ENCODE results near the gene ATP8A1.
A peak's percentile ranks its signal among the peaks of the same experiment; 100 is the strongest.

The ATP8A1 gene

DNA sequence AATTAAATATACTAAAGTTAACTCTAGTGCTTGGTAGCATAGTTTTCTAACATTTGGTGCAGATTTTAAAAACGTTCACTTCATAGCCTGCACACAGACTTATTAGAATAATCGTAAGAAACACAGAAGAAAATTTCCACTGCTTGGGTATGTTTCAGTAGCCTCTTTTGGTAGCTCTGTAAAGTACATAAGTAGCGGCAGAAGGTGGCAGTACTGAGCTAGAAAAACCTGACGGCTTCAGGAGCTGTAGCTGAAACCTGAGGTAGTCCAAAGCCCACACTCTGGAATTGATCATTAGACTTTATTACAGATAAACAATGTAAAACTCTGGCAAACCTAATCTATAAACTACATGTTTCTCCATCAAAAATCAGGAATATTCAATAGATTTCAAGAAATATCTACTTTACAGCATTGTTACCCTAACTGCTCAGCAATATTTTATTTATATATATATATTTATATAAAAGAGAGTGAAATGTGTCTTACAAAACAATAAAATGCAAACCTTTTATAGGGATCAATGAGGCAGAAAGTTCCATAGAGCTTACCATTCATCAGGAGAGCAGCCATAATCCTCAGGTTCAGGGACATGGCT lies 88.2 kb downstream of the ATP8A1 start:
- DNase-seq (ENCODE audit: low read depth): peak; percentile 27

DNA sequence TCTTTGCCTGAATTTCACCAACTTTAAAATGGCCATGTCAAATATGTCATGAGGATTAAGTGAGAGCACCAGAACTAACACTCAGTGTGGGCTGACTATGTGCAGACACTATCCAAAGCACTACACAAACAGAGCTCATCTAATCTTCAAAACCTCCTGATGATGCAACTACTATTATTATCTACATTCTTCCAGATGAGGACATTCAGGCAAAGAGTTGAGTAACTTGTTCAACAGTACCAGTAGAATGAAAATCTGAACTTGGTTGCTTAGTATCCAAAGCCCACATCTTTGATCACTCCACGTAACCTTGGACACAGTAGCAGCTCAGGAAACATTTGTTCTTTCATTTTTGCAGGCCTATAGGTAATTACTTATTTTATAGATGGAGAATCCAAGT lies 90.1 kb downstream of the ATP8A1 start:
- no peak for DNase-seq (ENCODE audit: low read depth)

DNA sequence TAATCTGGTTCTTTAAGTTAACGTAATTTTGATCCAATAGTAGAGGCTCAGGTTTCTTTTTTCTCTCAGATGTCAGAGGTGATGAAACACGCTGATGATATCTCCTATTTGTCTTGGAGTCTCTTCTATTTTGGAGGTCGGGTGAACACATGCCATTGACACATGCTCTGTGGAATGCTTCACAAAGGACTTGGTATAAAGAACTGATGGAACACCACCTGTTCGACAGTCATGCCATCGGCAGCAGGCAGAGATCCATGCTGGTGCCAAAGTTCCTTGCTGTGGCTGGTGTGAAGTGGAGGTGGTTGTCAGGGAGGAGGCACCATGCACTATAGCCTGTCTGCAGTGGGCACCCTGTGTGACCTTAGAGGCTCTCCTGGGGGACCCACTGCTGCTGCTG lies 94.9 kb downstream of the ATP8A1 start:
- no peak for DNase-seq (ENCODE audit: low read depth)

DNA sequence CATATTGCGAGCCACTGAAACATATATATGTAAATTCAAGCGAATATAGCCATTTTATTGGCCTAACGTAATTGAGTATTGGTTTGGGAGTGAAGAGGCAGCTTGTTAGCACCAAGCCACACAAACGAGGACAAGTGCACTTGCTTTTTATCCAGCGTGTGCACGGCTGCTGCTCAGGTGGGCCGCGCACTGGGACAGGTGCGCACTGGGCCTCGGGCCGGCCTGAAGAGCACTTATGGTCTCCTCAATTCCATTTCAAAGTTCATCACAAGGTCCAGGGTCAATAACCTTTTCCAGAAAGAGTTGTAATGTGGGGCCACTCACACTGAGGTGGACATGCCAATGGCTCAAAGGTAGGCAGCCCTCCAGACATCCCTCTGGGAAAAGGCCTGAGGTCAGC lies 95.9 kb downstream of the ATP8A1 start:
- DNase-seq (ENCODE audit: low read depth): no peak

DNA sequence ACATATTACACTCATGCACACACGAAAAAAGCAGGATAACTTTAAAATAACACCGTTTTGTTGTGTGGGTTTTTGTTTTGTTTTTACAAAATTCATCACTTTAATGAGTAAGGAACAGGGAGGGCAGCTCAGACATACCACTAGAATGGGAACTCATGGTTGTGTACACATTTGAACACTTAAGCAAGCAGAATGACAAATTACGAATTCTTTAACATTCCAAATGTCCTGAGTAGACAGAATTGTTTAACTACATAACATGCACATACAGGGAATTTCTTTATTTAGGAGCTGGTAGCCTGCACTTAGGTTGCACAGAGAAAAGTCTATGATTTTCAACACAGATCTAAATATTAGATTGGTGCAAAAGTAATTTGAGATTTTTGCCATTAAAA lies 96.4 kb downstream of the ATP8A1 start:
- DNase-seq (ENCODE audit: low read depth): no peak

DNA sequence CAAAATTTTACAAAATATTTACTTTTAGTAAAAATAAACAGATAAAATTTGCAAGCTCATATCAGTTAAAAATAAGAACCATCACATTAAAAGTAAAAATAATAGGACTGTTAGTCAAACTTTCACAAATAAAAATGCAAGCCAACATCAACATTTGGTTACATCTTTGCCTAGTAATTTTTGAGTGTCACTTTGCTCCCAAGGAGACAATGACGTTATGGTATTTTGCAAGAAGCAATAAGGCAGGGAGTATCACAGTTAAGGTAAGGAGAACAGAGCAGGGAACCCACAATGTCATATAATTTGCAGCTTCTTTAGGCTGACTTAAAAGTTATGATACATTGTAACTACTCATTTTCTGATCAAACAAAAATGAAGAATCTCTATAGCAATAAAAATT lies 98.7 kb downstream of the ATP8A1 start:
- no peak for DNase-seq (ENCODE audit: low read depth)

DNA sequence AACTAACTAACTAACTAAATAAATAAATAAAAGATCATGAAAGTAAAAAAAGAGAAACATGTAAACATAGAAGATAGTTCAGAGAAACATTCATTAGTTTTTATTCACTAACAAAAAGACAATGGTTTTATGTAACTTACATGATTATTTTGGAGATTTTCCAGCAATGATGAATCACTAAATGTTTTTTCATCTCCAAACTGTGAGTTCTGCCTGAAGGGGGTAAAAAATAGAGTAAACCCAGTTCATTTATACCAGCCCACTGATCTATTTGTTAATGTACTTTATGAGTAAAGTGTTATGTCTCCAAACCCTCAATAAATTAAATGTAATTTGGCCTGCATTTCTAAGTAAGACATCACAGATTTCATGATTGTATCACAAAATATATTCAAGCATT lies 101.1 kb downstream of the ATP8A1 start:
- DNase-seq (ENCODE audit: low read depth): no peak

DNA sequence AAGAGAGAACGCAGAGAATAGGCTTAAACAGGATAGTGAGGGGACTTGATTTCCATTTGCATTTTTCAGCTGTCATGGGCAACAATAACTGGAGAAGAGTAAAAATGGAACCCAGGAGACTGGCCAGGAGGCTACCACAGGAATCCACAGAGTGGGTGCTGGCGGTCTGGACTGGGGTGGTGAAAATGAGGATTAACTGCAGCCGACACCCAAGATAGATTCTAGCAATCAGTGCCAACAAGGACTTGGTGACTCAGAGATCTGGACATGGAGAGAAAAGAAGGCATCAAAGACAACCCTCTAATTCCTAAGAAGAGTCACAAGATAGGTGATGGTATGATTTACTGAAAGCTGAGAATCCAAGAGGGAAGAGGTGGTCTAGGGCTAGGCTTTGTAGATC lies 102.8 kb downstream of the ATP8A1 start:
- no peak for DNase-seq (ENCODE audit: low read depth)

DNA sequence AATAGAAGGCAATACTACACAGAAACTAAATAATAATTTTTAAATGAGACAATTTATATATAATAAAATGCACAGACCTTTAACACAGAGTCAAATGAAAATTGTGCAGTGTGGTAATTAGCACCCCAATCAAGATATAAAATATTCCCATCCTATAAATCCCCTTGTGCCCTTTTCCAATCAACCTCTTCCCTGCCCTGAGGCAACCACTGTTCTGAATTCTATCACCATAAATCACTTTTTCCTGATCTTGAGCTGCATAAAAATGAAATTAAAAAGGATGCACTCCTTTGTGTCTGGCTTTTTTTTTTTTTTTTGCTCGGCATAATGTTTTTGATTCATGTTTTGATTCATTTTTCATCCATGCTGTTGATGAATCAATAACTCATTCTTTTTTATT lies 107.0 kb downstream of the ATP8A1 start:
- DNase-seq (ENCODE audit: low read depth): no peak

DNA sequence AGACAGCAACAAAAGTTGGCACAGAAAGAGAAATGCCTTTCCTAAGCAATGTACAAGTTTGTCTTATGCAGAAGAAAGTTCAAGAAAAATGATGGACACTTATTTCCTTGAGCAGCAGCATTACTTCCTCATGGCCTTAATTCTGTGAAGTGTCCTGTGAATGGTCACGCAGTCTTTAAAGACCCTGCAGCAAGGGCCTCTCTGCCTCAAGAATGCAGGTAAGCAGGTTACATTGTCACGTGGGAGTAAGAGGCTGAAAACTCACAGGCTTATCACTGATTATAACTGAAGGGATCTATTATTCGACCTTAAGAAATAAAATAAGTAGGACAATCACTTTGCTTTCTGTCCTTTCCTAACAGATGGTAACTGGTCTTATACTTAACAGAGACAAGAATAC lies 109.1 kb downstream of the ATP8A1 start:
- no peak for DNase-seq (ENCODE audit: low read depth)

DNA sequence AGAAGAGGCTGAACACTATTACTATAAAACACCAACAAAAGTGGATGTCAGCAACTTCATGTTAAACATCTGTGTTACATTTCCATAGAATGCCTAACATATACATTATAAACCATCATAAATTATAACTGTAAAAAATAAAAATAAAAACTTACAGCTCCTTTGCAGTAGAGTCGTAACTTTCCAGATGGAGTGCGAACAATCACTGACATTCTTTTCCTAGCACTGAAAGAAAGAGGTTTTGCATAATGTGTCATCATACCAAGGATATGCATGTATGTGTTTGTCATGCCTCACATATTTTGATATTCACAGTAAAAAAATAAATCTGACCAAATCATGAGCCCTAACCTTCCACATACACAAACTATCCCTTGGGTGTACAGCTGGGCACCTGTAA lies 113.1 kb downstream of the ATP8A1 start:
- DNase-seq (ENCODE audit: low read depth): no peak

DNA sequence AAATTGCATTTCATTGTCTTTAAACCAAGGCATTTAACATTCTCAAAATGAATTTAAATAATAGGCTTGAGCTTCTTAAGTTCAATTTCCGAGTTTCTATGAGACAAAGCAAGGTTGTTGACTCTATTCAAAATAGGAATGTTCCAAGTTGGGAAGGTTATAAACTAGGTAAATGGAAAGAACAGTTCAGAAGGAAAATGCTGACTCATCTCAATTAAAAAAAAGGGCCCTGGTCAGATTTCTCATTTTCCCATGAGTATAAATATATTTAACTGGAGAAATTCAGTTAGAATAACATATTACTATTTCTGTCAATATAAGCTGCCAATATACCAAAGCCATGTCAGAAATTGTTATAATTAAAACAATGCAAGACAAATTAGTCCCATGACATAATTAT lies 113.8 kb downstream of the ATP8A1 start:
- no peak for DNase-seq (ENCODE audit: low read depth)

DNA sequence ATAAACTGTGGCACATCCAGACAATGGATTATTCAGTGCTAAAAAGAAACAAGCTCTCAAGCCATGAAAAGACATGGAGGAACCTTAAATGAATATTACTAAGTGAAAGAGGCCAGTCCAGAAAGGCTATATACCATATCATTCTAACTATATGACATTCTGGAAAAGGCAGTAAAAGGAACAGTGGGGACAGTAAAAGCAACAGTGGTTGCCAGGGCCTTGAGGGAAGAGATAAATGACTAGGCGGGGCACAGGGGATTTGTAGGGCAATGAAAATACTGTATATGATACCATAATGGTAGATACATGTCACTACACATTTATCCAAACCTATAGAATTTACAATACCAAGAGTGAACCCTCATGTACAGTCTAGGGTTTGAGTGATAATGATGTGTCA lies 115.3 kb downstream of the ATP8A1 start:
- DNase-seq (ENCODE audit: low read depth): no peak

DNA sequence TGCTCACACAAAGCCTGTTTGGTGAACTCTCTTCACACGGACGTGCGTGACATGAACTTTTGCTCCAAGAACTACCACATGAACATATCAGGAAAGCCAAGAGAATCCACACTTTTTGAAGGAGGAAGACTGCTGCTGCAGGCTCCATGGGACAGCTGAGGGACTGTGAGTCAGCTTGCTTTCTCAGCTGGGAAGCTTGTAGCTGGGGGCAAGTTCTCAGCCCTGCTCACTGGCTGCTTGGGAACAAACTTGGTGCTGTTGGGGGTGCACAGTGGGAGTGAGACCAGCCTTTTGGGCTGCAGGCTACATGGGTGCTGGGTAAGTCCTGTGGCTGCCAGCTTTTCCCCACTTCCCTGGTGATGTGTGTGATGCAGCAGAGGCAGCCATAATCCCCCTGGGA lies 123.9 kb downstream of the ATP8A1 start:
- no peak for DNase-seq (ENCODE audit: low read depth)

DNA sequence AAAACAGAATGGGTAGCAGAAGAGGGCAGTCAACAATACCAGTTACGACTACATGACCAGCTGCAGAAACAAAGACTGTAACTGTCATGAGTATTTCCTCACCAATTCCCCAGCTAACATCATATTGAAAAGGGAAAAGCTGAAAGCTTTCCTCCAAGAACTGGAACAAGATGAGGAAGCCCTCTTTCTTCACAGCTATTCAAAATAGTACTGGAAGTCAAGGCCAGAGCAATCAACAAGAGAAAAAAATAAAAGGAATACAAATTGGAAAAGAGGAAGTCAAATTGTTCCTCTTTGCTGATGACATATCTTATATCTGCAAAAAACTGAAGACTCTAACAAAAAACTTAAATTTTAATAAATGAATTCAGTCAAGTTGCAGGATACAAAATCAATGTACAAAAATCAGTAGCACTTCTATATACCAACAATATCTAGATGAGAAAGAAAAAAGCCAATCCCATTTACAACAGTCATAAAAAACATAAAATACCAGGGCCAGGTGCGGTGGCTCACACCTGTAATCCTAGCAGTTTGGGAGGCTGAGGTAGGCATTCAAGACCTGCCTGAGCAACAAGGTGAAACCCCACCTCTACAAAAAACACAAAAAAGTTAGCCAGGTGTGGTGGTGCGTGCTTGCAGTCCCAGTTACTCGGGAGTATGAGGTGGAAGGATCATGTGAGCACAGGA lies 125.4 kb downstream of the ATP8A1 start:
- no peak for DNase-seq (ENCODE audit: low read depth)

DNA sequence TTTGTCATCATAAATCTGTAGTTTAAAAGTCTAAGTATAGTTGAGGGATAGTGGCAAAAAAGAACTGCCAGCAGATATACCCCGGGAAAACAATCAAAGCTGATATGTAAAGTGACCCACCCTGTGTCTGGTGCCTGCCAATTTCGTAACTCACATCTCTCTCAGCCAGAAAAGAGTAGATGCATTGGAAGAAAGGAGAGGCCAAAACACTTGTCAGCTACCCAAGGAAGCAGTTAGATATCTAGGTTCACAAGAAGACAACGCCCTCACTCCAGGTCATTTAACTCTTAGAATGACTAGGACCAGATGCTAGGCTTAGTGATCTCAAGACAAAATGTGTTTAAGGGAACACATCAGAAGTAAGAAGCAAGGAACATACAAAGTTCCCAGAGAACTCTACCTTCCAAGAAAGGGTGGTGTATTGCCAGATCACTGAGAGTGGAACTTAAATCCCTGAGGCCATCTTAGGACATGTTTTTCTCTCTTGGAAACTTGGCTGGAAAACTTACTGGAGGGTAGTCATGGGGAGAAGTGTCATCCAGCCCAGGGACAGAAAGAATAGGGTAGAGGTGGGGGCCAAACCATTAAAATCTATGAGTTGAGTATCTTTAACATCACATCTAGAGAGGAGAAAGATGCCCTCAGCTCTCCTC lies 133.7 kb downstream of the ATP8A1 start:
- no peak for DNase-seq (ENCODE audit: low read depth)

DNA sequence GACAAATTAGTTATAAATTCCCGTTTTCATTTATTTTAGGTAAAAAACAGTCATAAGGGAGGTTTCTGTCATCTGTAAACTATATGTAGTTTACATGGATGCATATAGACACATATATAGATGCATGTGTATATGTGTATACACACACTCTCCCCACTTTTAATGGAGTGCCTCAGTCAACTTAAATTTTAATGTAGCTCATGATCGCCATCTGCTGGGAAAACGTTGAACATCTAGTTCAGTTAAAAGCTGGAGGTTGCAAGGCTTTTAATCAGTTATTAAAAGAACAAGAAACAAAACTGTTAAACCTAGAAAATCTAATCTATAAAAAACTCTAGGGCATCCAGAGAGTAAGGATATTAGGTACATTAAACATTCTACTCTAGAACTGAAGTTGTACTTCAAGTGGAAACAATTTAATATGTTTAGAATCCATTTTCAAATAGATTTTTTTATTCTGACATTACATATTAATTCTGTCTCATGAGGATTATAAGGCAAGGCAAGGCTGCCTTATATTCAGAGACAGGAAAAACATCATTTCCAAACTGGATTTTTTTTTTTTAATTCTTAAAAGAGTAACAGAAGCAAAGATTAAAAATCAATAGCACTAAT lies 137.0 kb downstream of the ATP8A1 start:
- peak; percentile 7 for DNase-seq (ENCODE audit: low read depth)

DNA sequence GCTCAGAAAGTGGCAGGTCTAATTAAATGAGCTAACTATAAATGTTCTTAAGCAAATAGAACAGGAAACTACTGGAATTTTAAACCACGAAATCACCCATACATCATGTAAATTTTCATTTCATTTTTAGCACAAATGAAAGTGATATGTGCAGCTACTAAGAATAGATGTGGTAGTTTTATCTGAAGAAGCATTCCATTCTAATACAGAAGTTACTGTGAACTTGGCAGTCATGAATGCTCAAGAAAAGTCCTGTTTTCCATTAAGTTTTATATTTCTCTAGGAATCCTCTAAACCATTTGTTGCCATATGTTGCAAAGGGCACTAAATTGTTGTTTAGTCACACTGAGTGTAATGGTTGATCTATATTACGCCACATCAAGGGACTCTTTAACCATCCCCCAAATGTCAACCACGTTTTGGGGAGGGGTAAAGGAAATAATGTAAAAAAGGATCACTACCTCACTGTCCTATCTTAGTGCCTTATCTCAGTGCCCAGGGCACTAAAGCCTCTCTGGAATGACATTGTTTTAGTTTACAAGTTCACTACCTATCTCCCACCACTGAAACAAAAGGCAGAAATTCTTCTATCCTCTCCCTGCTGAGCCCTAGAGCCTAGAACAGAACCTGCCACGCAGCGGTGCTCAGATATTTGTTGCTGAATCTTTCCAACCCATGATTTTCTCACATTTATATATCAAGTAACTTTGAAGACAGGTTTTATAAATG lies 141.6 kb downstream of the ATP8A1 start:
- no peak for DNase-seq (ENCODE audit: low read depth)

DNA sequence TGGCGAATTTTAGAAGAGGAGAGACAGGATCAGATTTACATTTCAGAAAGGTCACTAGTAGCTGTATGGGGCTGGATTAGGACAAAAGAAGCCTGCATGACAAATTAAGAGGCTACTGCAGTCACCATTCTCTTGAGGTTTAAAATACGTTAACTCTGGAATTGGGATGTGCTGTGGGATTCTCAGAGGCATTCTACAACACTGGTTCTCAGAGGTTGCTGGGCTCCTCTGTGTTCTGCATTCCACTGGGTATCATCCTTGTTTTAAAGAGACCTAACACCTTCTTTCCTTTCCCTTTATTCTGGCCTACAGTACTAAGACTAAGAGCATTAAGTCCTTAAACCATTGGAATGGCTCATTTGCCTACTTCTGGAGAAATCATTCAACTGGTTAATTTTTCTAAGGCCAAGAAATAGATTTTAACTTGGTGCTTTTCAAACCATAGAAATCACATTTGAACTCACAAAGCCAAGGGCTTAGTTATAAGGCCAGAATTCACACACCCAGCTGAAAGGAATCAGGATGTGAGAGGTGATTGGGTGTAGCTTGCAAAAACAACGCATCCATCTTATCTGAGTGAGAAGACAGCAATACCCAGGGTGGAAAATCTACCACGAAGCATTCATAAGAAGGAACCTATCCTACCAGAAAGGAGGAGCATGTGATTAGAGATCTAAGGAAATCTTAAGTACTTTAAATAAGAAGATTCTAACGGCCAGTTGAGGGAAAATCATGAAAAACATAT lies 143.0 kb downstream of the ATP8A1 start:
- DNase-seq (ENCODE audit: low read depth): no peak

DNA sequence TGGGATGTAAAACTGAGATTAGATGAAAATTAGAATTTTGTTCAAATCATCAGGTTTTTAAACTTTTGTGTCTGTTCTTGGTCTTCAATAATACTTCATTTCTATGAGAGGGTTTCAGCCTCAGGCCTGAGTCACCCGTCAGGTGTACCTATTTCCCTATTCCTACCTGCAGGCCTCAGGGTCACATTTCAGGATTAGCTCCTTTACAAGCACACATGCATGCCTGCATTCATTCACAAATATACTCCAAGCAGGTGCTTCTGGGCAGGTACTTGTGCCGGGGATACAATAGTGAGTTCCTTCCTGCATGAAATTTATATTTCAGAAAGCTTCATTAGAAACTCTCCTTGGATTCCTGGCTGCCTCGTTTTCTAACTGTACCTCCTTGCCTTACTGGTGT lies 144.7 kb downstream of the ATP8A1 start:
- DNase-seq (ENCODE audit: low read depth): no peak

DNA sequence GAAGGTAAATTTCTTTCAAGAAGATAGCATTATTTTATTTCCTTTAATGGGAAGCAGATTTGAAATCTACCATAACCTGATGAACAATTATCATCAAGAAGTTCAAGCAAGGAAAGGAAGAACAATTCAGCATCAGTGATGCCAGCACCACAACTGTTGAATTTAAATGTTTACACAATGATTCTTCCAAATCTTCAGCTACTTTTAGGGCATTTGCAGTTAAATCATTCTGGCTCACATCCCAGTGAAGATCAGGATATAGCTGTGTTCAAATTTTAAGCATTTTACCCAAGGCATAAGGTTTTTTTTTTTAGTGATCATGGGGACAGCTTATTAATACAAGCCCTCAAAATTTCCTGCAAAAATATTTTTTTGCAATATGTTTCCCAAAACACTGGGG lies 146.7 kb downstream of the ATP8A1 start:
- DNase-seq (ENCODE audit: low read depth): no peak

Data from stimulated activated CD8-positive, alpha-beta memory T cell treated with anti-CD3 and anti-CD28 coated beads, Interleukin-4, amount 100 ng/mL, for 24 hours (primary cell).